ENCODE results near the gene NARS2. TPM values are rescaled to one million over a fixed set of nuclear protein-coding genes. Genes with fewer than 3 reads are reported as not detected.
"Not testable (repeated sequence)": the region's sequence is repeated elsewhere in the genome, so short reads cannot be mapped to it uniquely, and the experiment has no call there.

The NARS2 gene
- total RNA-seq, 3 donors from 2014 or later (not counting 1 experiment from before 2014, with no cell fraction given), result 6.5 to 9.6 (median 8.8) TPM

DNA sequence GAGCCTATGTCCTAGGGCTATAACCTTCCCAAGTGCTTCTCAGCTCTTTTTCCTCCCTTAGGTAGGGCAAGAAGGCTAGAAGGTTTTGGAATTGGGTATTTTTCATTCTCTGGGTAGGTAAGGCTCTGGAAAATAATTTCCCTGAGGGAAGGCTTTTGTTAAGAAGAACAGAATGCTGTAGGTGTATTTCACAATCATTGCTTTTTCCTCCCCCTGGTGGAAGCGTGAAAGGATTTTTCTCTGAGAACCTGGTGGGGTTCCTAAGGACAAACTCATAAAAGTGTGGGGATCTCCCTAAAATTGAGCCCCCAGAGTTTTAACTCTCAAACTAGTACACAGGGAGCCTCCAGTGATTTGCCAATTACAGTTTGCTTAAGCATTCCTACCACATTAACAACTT, 41.1 kb upstream of the NARS2 start:
- TF ChIP-seq, protein P1, sequence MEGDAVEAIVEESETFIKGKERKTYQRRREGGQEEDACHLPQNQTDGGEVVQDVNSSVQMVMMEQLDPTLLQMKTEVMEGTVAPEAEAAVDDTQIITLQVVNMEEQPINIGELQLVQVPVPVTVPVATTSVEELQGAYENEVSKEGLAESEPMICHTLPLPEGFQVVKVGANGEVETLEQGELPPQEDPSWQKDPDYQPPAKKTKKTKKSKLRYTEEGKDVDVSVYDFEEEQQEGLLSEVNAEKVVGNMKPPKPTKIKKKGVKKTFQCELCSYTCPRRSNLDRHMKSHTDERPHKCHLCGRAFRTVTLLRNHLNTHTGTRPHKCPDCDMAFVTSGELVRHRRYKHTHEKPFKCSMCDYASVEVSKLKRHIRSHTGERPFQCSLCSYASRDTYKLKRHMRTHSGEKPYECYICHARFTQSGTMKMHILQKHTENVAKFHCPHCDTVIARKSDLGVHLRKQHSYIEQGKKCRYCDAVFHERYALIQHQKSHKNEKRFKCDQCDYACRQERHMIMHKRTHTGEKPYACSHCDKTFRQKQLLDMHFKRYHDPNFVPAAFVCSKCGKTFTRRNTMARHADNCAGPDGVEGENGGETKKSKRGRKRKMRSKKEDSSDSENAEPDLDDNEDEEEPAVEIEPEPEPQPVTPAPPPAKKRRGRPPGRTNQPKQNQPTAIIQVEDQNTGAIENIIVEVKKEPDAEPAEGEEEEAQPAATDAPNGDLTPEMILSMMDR (IDR thresholded peaks at IDR 0.05), result no peak
- H3K27me3 ChIP-seq (ENCODE audit: control insufficient read depth, insufficient read depth, low read length), result no peaks in the 10 kb centered on the region
- no peaks in the 10 kb centered on the region for H3K4me1 Mint-ChIP-seq
- no CpG with 5 or more reads among the region's 1 CpG for WGBS (ENCODE audit: insufficient coverage)
- DNase-seq, result no peak
- H3K4me3 Mint-ChIP-seq, result no peak overlapping the region
- H3K27me3 Mint-ChIP-seq (ENCODE audit: low read depth in 2 of 2), result peaks cover 3 to 30% of the 10 kb centered on the region in 2 donors
- intact Hi-C loops (cut with micrococcal nuclease), result no loop called here
- no peak overlapping the region for H3K27ac Mint-ChIP-seq
- H3K4me3 ChIP-seq (ENCODE audit: low read length), result no peak overlapping the region
- H3K9me3 ChIP-seq (ENCODE audit: control insufficient read depth, insufficient read depth, low read length), result no peaks in the 10 kb centered on the region
- peaks cover 10% of the 10 kb centered on the region for H3K36me3 Mint-ChIP-seq
- no peak overlapping the region for H3K27ac ChIP-seq (ENCODE audit: low read length)
- H3K9me3 Mint-ChIP-seq, result peaks cover 0 to 6% of the 10 kb centered on the region in 2 donors
- ATAC-seq, result no peak
- no peaks in the 10 kb centered on the region for H3K36me3 ChIP-seq (ENCODE audit: control insufficient read depth, insufficient read depth, low read length)
- H3K4me1 ChIP-seq (ENCODE audit: control insufficient read depth, insufficient read depth, low read length), result no peaks in the 10 kb centered on the region

DNA sequence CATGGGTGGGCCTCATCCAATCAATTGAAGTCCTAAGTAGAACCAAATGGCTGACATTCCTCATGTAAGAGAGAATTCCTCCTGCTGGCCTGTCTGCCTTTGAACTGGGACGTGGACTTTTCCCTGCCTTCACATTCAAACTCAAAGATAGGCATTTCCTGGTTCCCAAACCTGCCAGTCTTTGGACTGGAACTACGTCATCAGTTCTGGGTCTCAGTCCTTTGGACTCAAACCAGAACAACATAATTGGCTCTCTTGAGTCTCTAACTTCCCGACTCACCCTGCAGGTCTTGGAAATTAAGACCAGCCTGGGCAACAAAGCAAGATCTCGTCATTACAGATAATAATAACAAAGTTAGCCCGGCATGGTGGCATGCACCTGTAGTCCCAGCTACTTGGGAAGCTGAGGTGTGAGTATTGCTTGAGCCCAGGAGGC, 38.7 kb upstream of the NARS2 start:
- H3K27me3 ChIP-seq (ENCODE audit: control insufficient read depth, insufficient read depth, low read length), result no peaks in the 10 kb centered on the region
- WGBS (ENCODE audit: insufficient coverage), result 88% methylated on average over 5 of the region's 5 CpGs
- H3K36me3 Mint-ChIP-seq, result no peaks in the 10 kb centered on the region
- no peak overlapping the region for H3K27ac Mint-ChIP-seq
- H3K27ac ChIP-seq (ENCODE audit: low read length), result no peak overlapping the region
- DNase-seq, result no peak
- H3K4me3 ChIP-seq (ENCODE audit: low read length), result no peak overlapping the region
- H3K9me3 ChIP-seq (ENCODE audit: control insufficient read depth, insufficient read depth, low read length), result no peaks in the 10 kb centered on the region
- H3K4me3 Mint-ChIP-seq, result no peak overlapping the region
- no peaks in the 10 kb centered on the region for H3K4me1 ChIP-seq (ENCODE audit: control insufficient read depth, insufficient read depth, low read length)
- ATAC-seq, result no peak
- no peaks in the 10 kb centered on the region for H3K9me3 Mint-ChIP-seq
- no peaks in the 10 kb centered on the region for H3K4me1 Mint-ChIP-seq
- TF ChIP-seq, protein P1 (IDR thresholded peaks at IDR 0.05), result no peak
- intact Hi-C loops (cut with micrococcal nuclease), result no loop called here
- H3K27me3 Mint-ChIP-seq (ENCODE audit: low read depth in 2 of 2), result peaks cover 3 to 22% of the 10 kb centered on the region in 2 donors
- H3K36me3 ChIP-seq (ENCODE audit: control insufficient read depth, insufficient read depth, low read length), result no peaks in the 10 kb centered on the region

DNA sequence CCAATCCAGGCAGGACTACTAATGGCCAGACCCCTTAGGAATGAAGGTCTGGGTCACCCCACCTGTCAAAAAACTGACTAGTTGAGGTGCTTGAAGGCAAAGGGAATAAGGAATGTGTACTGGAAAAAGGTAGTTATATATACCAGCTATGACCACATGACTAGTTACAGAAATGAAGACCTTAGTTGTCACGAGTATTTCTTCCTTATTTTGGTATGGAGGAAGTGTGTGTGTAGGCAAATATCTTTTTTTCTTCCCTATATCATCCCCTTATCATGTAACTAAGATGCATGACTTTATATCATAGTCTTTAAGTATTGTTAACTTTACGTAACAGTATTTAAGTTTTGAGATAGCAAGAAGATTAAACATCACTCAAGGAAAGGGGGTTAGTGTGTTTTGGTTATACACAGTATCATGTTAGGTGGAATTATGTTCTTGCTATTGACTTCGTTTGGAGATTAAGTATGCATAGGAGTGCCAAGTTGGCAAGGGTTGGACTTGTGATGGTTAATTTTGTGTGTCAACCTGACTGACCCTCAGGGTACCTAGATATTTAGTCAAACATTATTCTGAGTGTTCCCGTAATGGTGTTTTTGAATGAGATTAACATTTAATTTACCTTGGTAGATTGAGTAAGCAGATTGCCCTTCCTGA, 38.2 kb upstream of the NARS2 start:
- Histone ChIP-seq H3K27me3 (ENCODE audit: control insufficient read depth, insufficient read depth, low read length) (no peaks in the 10 kb centered on the region), H3K4me3 (ENCODE audit: low read length) (no peak overlapping the region), H3K9me3 (ENCODE audit: control insufficient read depth, insufficient read depth, low read length) (no peaks in the 10 kb centered on the region), H3K27ac (ENCODE audit: low read length) (no peak overlapping the region), H3K4me1 (ENCODE audit: control insufficient read depth, insufficient read depth, low read length) (no peaks in the 10 kb centered on the region), H3K36me3 (ENCODE audit: control insufficient read depth, insufficient read depth, low read length) (no peaks in the 10 kb centered on the region)
- H3K4me1 Mint-ChIP-seq, result no peaks in the 10 kb centered on the region
- TF ChIP-seq, protein P1 (IDR thresholded peaks at IDR 0.05), result no peak
- H3K27me3 Mint-ChIP-seq (ENCODE audit: low read depth in 2 of 2), result peaks cover 3 to 22% of the 10 kb centered on the region in 2 donors
- DNase-seq, result no peak
- H3K4me3 Mint-ChIP-seq, result no peak overlapping the region
- H3K27ac Mint-ChIP-seq, result no peak overlapping the region
- no peak for ATAC-seq
- intact Hi-C loops (cut with micrococcal nuclease), result no loop called here
- H3K9me3 Mint-ChIP-seq, result no peaks in the 10 kb centered on the region
- no peaks in the 10 kb centered on the region for H3K36me3 Mint-ChIP-seq
- 85% methylated on average over 3 of the region's 4 CpGs for WGBS (ENCODE audit: insufficient coverage)

DNA sequence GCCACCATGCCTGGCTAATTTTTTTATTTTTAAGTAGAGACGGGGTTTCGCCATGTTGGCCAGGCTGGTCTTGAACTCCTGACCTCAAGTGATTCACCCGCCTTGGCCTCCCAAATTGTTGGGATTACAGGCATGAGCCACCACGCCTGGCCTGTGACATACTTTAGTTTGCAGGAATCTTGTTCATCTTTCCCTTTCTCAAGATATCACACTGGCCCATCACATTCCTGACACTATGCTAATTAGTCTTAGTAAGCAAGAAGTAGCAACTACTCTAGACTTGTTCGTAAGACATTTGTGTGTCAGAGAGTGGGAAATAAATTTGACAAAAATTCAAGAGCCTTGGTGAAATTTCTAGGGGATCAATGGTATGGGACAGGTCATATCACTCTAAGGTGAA, 34.7 kb upstream of the NARS2 start:
- H3K4me1 ChIP-seq (ENCODE audit: control insufficient read depth, insufficient read depth, low read length); H3K36me3 ChIP-seq (ENCODE audit: control insufficient read depth, insufficient read depth, low read length); ATAC-seq; H3K36me3 Mint-ChIP-seq; H3K27ac Mint-ChIP-seq; H3K9me3 ChIP-seq (ENCODE audit: control insufficient read depth, insufficient read depth, low read length); H3K4me3 Mint-ChIP-seq; intact Hi-C loops (cut with micrococcal nuclease); H3K4me3 ChIP-seq (ENCODE audit: low read length); H3K27ac ChIP-seq (ENCODE audit: low read length); DNase-seq; H3K4me1 Mint-ChIP-seq; H3K9me3 Mint-ChIP-seq; H3K27me3 ChIP-seq (ENCODE audit: control insufficient read depth, insufficient read depth, low read length): not testable (repeated sequence)
- 94% methylated on average over 5 of the region's 5 CpGs for WGBS (ENCODE audit: insufficient coverage)
- peaks cover 0 to 21% of the 10 kb centered on the region in 2 donors for H3K27me3 Mint-ChIP-seq (ENCODE audit: low read depth in 2 of 2)

All from natural killer cell (primary cell).